CMK (cell line): ENCODE data around the gene CTNNBIP1.

ENCODE experiments used
- DNase-seq: peaks from one replicate; pipeline ENCODE4 v3.0.0-alpha.2; 2010; ENCODE audit warnings: low read depth

The CTNNBIP1 gene

DNA sequence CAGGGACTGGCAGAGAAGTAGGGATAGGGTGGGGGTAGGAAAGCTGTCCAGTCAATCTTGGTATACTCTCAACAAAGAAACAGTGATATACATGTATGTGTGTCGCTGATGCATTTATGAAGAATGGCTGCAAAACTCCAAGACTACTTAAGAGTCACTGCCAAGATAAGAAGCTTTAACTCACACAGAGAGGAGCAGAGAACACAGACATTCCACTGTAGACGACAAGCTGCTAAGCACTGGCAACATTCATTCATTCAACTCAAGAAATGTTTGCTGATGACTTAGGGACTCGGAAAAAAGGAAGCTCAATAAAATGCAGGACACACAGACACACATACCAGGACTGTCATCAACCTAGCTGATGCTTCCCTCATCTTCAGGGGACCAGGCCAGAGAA lies 5.5 kb downstream of the CTNNBIP1 start:
- no peak for DNase-seq

GRCh38 chr1:9903801-9904527 lies 6.1 kb downstream of the CTNNBIP1 start:
- DNase-seq, result no peak

DNA sequence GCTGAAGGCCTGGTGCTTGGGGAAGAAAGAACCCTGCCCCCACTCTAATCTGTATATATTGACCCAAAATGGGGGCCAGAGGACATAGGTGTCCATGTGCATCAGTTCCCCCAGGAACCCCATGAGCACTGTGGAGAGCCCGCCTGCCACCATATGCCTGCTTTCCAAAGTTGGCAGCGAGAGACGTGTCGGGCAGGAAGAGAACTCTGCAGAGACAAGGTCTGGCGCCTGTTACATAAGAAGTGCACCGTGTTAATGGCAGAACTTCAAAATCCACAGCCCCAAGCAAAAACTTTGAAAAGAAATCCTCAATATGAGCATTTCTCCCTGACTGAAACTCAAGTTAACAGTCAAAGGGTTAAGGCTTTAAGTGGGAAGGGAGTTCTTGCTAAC lies 8.0 kb downstream of the CTNNBIP1 start:
- DNase-seq, result no peak

GRCh38 chr1:9901148-9902059 lies 8.7 kb downstream of the CTNNBIP1 start:
- no peak for DNase-seq

DNA sequence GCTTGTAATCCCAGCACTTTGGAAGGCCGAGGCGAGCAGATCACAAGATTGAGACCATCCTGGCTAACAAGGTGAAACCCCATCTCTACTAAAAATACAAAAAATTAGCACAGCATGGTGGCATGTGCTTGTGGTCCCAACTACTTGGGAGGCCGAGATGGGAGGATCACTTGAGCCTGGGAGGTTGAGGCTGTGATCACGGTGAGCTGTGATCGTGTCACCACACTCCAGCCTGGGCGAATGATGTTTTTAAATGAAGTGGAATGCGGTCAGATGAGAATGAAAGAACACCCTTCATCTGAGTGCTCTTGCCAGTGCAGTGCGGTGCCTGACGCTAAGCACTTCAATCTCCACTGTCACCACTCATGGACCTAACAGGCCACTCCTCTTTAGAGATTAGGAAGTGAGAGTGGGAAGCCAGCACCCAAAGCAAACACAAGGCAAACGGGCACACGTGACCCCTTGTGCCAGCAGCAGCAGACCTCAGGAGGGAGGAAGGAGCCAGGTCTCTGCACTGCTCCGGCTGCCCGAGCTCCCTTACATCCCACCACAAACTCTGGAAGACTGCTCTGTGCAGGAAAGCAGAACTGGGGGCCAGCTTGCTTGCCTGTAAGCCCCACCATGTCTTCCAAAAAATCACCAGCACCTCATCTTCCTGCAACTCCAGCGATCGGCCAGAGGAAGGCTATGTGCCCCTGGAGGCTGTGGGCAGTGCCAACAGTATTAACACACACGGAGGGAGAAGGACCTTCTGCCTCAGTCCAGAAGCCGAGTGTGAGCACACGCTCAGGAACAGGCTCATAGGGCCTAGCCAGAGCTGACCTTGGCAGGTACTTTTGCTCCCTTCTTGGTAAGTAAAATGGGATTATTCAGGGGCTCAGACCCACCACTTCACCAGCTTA lies 9.7 kb downstream of the CTNNBIP1 start:
- DNase-seq, result peak; percentile 80

DNA sequence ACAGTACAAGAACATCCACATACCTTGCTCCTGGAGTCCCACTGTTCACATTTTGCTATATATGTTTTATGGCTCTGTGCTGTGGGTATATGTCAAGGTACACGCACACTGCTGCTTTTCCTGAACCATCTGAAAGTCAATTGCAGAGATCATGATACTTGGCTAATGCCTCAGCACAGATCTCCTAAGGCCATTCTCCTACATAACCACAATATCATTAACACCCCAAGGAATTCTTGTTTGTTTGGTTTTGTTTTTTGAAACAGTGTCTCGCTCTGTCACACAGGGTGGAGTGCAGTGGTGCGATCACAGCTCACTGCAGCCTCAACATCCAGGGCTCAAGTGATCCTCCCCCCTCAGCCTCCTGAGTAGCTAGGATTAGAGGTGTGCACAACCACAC lies 16.0 kb downstream of the CTNNBIP1 start:
- no peak for DNase-seq

GRCh38 chr1:9892563-9893528 lies 17.2 kb downstream of the CTNNBIP1 start:
- no peak for DNase-seq

- DNase-seq, result no peak
Observed at GRCh38 chr1:9891207-9891606, 18.9 kb downstream of the CTNNBIP1 start.

DNA sequence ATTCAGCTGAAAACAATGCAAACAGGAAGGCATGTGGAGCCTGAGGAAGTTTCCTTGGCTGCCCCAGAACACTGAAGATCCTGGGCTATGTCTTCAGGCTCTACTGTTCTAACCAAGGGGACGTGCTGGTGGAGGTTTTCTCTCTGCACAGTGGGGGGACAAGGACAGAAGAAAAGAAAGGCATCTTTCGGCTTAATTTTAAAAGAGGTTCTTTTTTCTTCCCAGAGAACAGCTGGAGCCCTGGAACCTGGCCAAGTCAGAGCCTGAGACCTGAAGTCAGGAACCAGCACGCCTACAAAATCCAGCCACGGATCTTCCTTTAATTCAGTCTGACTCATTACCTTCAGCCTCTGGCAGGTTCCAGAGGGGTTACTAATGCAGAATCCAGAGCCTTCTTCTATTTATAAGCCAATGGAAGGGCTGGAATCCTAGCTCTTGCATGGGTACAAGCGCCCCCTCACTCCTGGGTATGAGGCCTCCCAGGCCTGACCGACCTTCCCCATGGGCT lies 19.8 kb downstream of the CTNNBIP1 start:
- no peak for DNase-seq

- no peak for DNase-seq
Observed at GRCh38 chr1:9889411-9889810, 20.7 kb downstream of the CTNNBIP1 start.

DNA sequence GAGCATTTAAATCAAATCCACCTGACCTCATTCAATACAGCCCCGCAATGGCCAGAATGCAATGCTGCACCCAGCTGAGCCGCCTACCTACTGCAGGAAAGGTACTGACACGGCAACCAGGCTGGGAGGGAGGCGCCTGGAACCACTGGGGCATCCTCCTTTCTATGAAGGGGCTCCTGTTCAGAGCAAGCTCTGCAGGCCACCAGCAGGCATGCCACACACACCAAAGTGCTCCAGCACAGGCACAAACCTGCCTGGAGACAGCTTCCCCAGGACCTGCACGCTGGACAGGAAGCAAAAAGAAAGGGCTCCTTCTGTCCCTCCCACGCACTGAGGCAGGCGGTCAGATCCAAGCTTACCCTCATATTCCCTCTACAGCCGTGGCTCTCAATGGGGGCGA lies 21.2 kb downstream of the CTNNBIP1 start:
- DNase-seq, result no peak

- DNase-seq, result no peak
Observed at GRCh38 chr1:9887070-9887469, 23.0 kb downstream of the CTNNBIP1 start.

GRCh38 chr1:9886092-9886742 lies 23.9 kb downstream of the CTNNBIP1 start:
- no peak for DNase-seq

DNA sequence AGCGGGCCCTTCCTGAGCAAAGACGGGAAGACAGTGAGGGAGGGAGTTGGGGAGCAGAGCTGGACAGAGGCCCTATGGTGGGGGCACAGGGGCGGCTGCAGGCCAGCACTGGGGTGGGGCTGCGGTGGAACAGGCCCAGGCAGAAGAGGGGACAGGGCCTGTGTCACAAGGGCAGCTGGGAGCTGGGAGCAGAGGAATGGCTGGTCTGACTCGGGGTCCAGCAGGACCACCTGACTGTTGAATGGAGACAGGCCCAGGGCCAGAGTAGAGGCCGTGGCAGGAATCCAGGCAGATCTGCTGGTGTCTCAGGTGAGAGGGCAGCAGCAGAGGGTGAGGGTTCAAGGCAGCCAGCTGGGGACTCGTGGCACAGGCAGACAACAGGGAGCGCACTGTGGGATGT lies 25.3 kb downstream of the CTNNBIP1 start:
- no peak for DNase-seq

- no peak for DNase-seq
Observed at GRCh38 chr1:9883585-9884449, 26.3 kb downstream of the CTNNBIP1 start.

GRCh38 chr1:9882945-9883303 lies 27.1 kb downstream of the CTNNBIP1 start:
- DNase-seq, result no peak

DNA sequence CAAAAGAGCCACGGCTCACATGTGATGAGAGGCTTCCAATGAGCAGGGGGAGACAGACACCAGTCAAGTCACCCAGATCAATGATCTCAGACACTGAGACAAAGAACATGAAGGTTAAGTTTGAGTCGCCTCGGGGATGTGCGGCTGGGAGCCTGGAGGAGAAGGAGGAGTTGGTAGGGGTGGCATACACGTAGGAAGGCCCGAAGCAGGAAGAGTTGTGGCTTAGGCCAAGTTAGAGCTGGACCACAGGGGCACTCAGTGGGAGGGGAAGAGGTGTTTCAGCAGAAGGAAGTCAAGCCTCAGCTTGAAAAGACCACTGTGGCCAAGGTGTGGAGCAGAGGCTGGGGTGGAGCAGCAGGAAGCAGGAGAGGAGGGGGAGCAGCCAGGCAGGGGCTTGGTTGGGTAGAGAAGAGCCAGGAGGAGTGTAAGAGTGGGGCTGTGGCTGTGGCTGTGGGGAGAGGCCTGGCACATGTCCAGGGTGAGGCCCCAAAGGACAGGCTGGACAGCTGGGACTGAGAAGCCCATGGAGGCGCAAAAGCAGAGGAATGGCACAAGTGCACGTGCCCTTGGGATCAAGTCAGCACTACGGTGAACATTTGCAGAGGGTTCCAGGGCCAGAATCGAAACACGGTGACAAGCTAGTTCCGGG lies 27.6 kb downstream of the CTNNBIP1 start:
- peak; percentile 62 for DNase-seq

DNA sequence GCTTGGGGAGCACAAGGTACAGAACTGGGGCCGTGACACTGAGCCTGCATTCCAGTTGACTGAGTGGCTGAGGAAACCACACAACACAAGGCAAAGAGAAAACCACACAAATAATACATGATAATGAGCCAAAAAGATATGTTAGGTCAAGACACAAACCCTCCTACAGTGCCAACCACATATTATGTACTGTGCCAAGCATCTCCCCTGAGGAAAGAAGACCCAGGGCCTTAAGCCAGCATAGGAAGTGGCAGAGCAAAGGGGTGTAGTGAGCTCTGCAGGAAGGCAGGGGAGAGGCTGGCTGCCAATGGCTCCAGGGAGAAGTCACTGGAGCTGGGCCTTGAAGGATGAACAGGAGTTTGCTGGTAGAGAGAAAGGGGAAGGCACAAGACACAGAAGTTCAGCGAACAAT lies 28.2 kb downstream of the CTNNBIP1 start:
- DNase-seq, result no peak

DNA sequence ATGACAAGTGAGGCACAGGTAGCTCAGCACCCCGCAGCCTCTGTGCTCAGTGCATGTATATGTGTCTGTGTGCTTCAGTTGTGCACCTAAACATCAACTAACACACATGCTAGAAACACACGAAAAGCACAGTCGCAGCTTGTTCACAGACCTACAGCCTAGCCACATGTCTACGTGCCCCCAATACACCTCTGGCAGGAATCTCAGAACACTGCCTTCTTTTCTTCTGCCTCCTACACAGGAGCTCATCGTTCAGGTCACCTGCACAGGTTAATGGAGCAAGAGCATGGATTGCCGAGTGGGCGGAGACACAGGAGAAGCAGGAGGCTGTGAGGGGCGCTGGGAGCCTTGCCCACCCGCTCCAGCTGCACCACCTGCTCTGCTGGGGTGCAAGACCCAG lies 31.7 kb downstream of the CTNNBIP1 start:
- no peak for DNase-seq
